ENCODE results near the gene FAM107B.

DNA sequence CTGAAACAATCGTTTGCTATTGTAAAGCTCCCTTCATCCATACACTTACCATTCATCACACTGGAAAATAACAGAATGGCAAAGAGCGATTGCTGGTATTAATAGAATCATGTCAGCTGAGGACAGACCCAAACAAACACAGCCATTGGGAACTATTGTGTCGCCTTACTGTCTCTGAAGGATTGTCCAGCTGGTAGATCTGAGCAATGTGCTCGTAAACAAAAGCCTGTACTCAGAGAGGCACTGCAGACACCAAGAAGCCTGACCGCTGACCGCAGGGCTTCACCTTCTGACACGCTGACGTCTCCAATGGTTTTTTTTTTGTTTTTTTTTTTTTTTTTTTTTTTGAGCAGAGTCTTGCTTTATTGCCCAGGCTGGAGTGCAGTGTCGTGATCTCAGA lies 292.9 kb downstream of the FAM107B start:
- TF ChIP-seq, protein P1, sequence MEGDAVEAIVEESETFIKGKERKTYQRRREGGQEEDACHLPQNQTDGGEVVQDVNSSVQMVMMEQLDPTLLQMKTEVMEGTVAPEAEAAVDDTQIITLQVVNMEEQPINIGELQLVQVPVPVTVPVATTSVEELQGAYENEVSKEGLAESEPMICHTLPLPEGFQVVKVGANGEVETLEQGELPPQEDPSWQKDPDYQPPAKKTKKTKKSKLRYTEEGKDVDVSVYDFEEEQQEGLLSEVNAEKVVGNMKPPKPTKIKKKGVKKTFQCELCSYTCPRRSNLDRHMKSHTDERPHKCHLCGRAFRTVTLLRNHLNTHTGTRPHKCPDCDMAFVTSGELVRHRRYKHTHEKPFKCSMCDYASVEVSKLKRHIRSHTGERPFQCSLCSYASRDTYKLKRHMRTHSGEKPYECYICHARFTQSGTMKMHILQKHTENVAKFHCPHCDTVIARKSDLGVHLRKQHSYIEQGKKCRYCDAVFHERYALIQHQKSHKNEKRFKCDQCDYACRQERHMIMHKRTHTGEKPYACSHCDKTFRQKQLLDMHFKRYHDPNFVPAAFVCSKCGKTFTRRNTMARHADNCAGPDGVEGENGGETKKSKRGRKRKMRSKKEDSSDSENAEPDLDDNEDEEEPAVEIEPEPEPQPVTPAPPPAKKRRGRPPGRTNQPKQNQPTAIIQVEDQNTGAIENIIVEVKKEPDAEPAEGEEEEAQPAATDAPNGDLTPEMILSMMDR (conservative IDR thresholded peaks at IDR 0.05; ENCODE audit: low read depth in 2 of 2): no peak
- TF ChIP-seq POLR2AphosphoS5 (IDR thresholded peaks at IDR 0.05; ENCODE audit: low read depth) (no peak), EZH2 (IDR thresholded peaks at IDR 0.05; ENCODE audit: low read depth, unreplicated experiment) (no peak), ZNF331 (CRISPR knock-in tag; IDR thresholded peaks at IDR 0.05; ENCODE audit: low read depth) (no peak), EZH2phosphoT487 (IDR thresholded peaks at IDR 0.05; ENCODE audit: unreplicated experiment) (no peak), ZNF114 (CRISPR knock-in tag; IDR thresholded peaks at IDR 0.05) (no peak), JUNB (IDR thresholded peaks at IDR 0.05; ENCODE audit: unreplicated experiment) (no peak), CREB1 (CRISPR knock-in tag; IDR thresholded peaks at IDR 0.05; ENCODE audit: low read depth) (no peak), NANOG (IDR thresholded peaks at IDR 0.05; ENCODE audit: borderline replicate concordance) (no peak)
- TF ChIP-seq, protein P2, sequence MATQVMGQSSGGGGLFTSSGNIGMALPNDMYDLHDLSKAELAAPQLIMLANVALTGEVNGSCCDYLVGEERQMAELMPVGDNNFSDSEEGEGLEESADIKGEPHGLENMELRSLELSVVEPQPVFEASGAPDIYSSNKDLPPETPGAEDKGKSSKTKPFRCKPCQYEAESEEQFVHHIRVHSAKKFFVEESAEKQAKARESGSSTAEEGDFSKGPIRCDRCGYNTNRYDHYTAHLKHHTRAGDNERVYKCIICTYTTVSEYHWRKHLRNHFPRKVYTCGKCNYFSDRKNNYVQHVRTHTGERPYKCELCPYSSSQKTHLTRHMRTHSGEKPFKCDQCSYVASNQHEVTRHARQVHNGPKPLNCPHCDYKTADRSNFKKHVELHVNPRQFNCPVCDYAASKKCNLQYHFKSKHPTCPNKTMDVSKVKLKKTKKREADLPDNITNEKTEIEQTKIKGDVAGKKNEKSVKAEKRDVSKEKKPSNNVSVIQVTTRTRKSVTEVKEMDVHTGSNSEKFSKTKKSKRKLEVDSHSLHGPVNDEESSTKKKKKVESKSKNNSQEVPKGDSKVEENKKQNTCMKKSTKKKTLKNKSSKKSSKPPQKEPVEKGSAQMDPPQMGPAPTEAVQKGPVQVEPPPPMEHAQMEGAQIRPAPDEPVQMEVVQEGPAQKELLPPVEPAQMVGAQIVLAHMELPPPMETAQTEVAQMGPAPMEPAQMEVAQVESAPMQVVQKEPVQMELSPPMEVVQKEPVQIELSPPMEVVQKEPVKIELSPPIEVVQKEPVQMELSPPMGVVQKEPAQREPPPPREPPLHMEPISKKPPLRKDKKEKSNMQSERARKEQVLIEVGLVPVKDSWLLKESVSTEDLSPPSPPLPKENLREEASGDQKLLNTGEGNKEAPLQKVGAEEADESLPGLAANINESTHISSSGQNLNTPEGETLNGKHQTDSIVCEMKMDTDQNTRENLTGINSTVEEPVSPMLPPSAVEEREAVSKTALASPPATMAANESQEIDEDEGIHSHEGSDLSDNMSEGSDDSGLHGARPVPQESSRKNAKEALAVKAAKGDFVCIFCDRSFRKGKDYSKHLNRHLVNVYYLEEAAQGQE (IDR thresholded peaks at IDR 0.05; ENCODE audit: unreplicated experiment): no peak
- TF ChIP-seq, protein P3, sequence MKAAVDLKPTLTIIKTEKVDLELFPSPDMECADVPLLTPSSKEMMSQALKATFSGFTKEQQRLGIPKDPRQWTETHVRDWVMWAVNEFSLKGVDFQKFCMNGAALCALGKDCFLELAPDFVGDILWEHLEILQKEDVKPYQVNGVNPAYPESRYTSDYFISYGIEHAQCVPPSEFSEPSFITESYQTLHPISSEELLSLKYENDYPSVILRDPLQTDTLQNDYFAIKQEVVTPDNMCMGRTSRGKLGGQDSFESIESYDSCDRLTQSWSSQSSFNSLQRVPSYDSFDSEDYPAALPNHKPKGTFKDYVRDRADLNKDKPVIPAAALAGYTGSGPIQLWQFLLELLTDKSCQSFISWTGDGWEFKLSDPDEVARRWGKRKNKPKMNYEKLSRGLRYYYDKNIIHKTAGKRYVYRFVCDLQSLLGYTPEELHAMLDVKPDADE (IDR thresholded peaks at IDR 0.05): no peak

Measured in GM23338 (cell line).